Adrenal gland (tissue), 12 donors: ENCODE measurements around the gene TPRX1. TPM values are rescaled to one million over a fixed set of nuclear protein-coding genes. Genes with fewer than 3 reads are reported as not detected.
"Not testable (repeated sequence)": the region's sequence is repeated elsewhere in the genome, so short reads cannot be mapped to it uniquely, and the experiment has no call there.

Source experiments
- DNase-seq, 7 donors: peaks; one replicate each; pipeline ENCODE4 v3.0.0-alpha.2; 2019 to 2020
- H3K27ac ChIP-seq, 5 donors: fragments of 200-600 bp; sonication (generic) in 4 of 5; 1 replicate in 3 of 5; 2 replicates in 2 of 5; pipeline versions ENCODE4 v1.5.1 to v1.8.0; 2016 to 2020; ENCODE audit warnings: mild to moderate bottlenecking in 1 of 5
- H3K27me3 ChIP-seq: fragments of 200-600 bp; 2 replicates; pipeline ENCODE4 v1.8.0; 2021
- H3K36me3 ChIP-seq, 2 donors: fragments of 200-600 bp; replicated peaks in 1 of 2; 1 replicate in 1 of 2; 2 replicates in 1 of 2; pipeline versions ENCODE4 v1.5.1 to v1.8.0; 2018 to 2022
- H3K4me1 ChIP-seq, 2 donors: fragments of 200-600 bp; replicated peaks in 1 of 2; 1 replicate in 1 of 2; 2 replicates in 1 of 2; pipeline versions ENCODE4 v1.5.1 to v1.8.0; 2018 to 2021
- H3K4me3 ChIP-seq, 4 donors: fragments of 200-600 bp; sonication (generic) in 3 of 4; one replicate each; pipeline ENCODE4 v1.5.1; 2016 to 2018
- H3K9me3 ChIP-seq, 3 donors: fragments of 200-600 bp; sonication (generic) in 1 of 3; replicated peaks in 1 of 3; 1 replicate in 2 of 3; 2 replicates in 1 of 3; pipeline versions ENCODE4 v1.5.1 to v1.8.0; 2016 to 2021
- POLR2A ChIP-seq, 2 donors: fragments of 450-650 bp; IDR thresholded peaks; one replicate each; pipeline ENCODE4 v1.6.1; 2017; ENCODE audit warnings: antibody characterized with exemption in 2 of 2, mild to moderate bottlenecking in 2 of 2, moderate library complexity in 1 of 2
- WGBS, 4 donors: extraction: QIAGEN DNeasy Blood & Tissue Kit in 2 of 4; methylation state at CpG; one replicate each; pipeline versions ENCODE4 v1.1.5 to v1.1.7; 2013 to 2017; 5-methylcytosine and 5-hydroxymethylcytosine counted together
- intact Hi-C, 2 donors: fragments of 100-400 bp; cut with DNase I; formaldehyde crosslinking; loops; one replicate each; pipeline versions ENCODE4 v1.14.1 to v1.15.0; 2022 to 2023
- polyA plus RNA-seq, 3 donors: library from polyadenylated mRNA; stranded (reverse); fragments of 200-250 nt in 2 of 3; fragments of 350-450 nt in 1 of 3; fragmentation: Illumina TruSeq in 1 of 3; extraction: RNeasy Lipid Tissue Mini Kit (QIAGEN cat#74804) in 1 of 3; gene quantifications; one replicate each; pipeline ENCODE4 v1.2.3, GENCODE V29; 2013 to 2014
- total RNA-seq, 9 donors: library from RNA; depleted of rRNA in 4 of 9; stranded (reverse); fragments of >200 nt in 4 of 9; fragments of 120-200 nt in 1 of 9; fragmentation: NEBNext Ultra II Directional in 1 of 9; extraction: Animal tissue kit (Norgen Biotek cat#: 25700) in 1 of 9; gene quantifications; one replicate each; pipeline versions ENCODE4 v1.1.0 to v1.2.4, GENCODE V29; 2013 to 2023
- TF ChIP-seq, protein P1 (sequence below), 6 experiments: fragments of 450-650 bp in 4 of 6; fragments of 200-600 bp in 2 of 6; sonication (generic) in 1 of 6; IDR thresholded peaks; 1 replicate in 5 of 6; 2 replicates in 1 of 6; pipeline versions ENCODE4 v1.5.1 to v1.8.0; 2016 to 2021; ENCODE audit warnings: antibody characterized with exemption in 6 of 6, mild to moderate bottlenecking in 2 of 6, moderate library complexity in 1 of 6
- donor health status: healthy with polysubstance abuse.
- donor health status: Bipolar disorder and iron deficiency.
- donor health status: DM: yes; HTN: yes; CAD: no.
- donor health status: DM: no; HTN: no; CAD: no.
- donor health status: DM: no; HTN: no; CAD: no.
- donor health status: DM: yes; HTN: yes; CAD: no.

The TPRX1 gene
- total and polyA plus RNA-seq, 12 donors = not detected

- Histone ChIP-seq H3K4me3 (no peak overlapping the region), H3K4me1 (no peaks in the 10 kb centered on the region), H3K27me3 (peaks cover 5% of the 10 kb centered on the region), H3K27ac (no peak overlapping the region), H3K9me3 (no peaks in the 10 kb centered on the region), H3K36me3 (no peaks in the 10 kb centered on the region)
- DNase-seq = no peak
- TF ChIP-seq, protein P1, sequence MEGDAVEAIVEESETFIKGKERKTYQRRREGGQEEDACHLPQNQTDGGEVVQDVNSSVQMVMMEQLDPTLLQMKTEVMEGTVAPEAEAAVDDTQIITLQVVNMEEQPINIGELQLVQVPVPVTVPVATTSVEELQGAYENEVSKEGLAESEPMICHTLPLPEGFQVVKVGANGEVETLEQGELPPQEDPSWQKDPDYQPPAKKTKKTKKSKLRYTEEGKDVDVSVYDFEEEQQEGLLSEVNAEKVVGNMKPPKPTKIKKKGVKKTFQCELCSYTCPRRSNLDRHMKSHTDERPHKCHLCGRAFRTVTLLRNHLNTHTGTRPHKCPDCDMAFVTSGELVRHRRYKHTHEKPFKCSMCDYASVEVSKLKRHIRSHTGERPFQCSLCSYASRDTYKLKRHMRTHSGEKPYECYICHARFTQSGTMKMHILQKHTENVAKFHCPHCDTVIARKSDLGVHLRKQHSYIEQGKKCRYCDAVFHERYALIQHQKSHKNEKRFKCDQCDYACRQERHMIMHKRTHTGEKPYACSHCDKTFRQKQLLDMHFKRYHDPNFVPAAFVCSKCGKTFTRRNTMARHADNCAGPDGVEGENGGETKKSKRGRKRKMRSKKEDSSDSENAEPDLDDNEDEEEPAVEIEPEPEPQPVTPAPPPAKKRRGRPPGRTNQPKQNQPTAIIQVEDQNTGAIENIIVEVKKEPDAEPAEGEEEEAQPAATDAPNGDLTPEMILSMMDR (IDR thresholded peaks at IDR 0.05) = no peak
- TF ChIP-seq POLR2A (IDR thresholded peaks at IDR 0.05) = no peak
- intact Hi-C loops = no loop called here
- WGBS, 4 donors = 81 to 88% (median 83%) methylated on average over 18 of the region's 18 CpGs
Measured at GRCh38 chr19:47794526-47794925, 9.8 kb downstream of the TPRX1 start.

DNA sequence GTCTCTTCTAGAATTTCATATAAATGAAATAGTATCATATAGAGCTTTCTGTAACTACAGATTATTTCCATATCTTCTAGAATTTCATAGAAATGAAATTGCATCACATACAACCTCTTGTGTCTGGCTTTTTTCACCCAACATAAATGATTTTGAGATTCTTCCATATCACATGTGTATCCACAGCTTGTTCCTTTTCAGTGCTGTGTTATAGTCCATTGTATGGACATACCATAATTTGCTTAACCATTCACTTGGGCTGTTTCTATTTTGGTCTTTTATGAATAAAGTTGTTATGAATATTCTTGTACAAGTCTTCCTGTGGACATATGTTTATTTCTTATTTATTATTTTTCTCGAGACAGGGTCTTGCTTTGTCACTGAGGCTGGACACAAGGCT is 11.7 kb downstream of the TPRX1 start:
- H3K4me1 ChIP-seq = no peaks in the 10 kb centered on the region
- no peaks in the 10 kb centered on the region for H3K36me3 ChIP-seq
- no peak for TF ChIP-seq POLR2A (IDR thresholded peaks at IDR 0.05)
- TF ChIP-seq, protein P1 (IDR thresholded peaks at IDR 0.05) = no peak
- no peak overlapping the region for H3K27ac ChIP-seq
- H3K4me3 ChIP-seq = no peak overlapping the region
- H3K27me3 ChIP-seq = no peaks in the 10 kb centered on the region
- DNase-seq = no peak
- intact Hi-C loops = no loop called here
- WGBS, 4 donors = 93 to 95% (median 94%) methylated on average over 1 of the region's 1 CpG
- no peaks in the 10 kb centered on the region for H3K9me3 ChIP-seq

GRCh38 chr19:47790398-47790814 is 13.9 kb downstream of the TPRX1 start:
- intact Hi-C loops = no loop called here
- H3K36me3 ChIP-seq = peaks cover 0 to 6% of the 10 kb centered on the region in 2 donors
- no peaks in the 10 kb centered on the region for H3K9me3 ChIP-seq
- H3K4me1 ChIP-seq = no peaks in the 10 kb centered on the region
- no peak overlapping the region for H3K27ac ChIP-seq
- TF ChIP-seq POLR2A (IDR thresholded peaks at IDR 0.05) = no peak
- TF ChIP-seq, protein P1 (IDR thresholded peaks at IDR 0.05) = peak; percentile 58 to 89 (median 68)
- H3K27me3 ChIP-seq = no peaks in the 10 kb centered on the region
- peak; percentile 79 to 91 (median 86) for DNase-seq
- 6 to 13% (median 9%) methylated on average over 7 to 10 of the region's 10 CpGs for WGBS, 4 donors
- H3K4me3 ChIP-seq = no peak overlapping the region

DNA sequence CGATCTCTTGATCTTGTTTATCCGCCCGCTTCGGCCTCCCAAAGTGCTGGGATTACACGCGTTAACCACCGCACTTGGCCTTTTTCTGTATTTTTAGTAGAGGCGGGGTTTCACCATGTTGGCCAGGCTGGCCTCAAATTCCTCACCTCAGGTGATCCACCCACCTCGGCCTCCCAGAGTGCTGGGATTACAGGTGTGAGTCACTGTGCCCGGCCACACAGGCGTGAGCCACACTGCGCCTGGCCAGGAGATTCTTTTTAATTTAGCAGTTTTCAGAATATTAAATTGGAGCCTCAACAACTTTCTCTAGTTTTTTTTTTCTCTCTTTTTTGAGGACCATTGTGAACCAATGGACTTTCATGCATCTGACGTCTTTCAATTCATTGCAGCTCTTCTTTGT is 14.5 kb downstream of the TPRX1 start:
- not testable (repeated sequence) for H3K9me3 ChIP-seq
- intact Hi-C loops = loop anchor here in 1 of 2 donors (5.0 kb wide), 1 partner anchor 78 kb away; the partner anchor contains the start of gene EHD2
- 87 to 93% (median 90%) methylated on average over 13 of the region's 13 CpGs for WGBS, 4 donors

GRCh38 chr19:47787307-47787706 is 17.0 kb downstream of the TPRX1 start:
- intact Hi-C loops = loop anchor here in 1 of 2 donors (5.0 kb wide), 1 partner anchor 75 kb away; the partner anchor contains the start of gene EHD2
- not testable (repeated sequence) for H3K27me3 ChIP-seq, H3K4me3 ChIP-seq, DNase-seq, H3K4me1 ChIP-seq, H3K27ac ChIP-seq, H3K9me3 ChIP-seq
- H3K36me3 ChIP-seq = peaks cover 0 to 27% of the 10 kb centered on the region in 2 donors
- 78 to 90% (median 83%) methylated on average over 10 of the region's 10 CpGs for WGBS, 4 donors

More for the DNA sequence above, 14.5 kb downstream of the TPRX1 start:
- peaks cover 0 to 11% of the 10 kb centered on the region in 2 donors for H3K36me3 ChIP-seq
- not testable (repeated sequence) for DNase-seq, H3K27ac ChIP-seq, H3K4me1 ChIP-seq, H3K27me3 ChIP-seq, H3K4me3 ChIP-seq
